ENCODE results near the gene GRIK5. TPM values are rescaled to one million over a fixed set of nuclear protein-coding genes. Genes with fewer than 3 reads are reported as not detected.
A peak's percentile ranks its signal among the peaks of the same experiment; 100 is the strongest.
"Not testable (repeated sequence)": the region's sequence is repeated elsewhere in the genome, so short reads cannot be mapped to it uniquely, and the experiment has no call there.

GRIK5 gene
- total RNA-seq, 2 donors from 2014 or later = 22.3 to 24.8 TPM

GRCh38 chr19:42040031-42040430 is 30.0 kb downstream of the GRIK5 start:
- no peak for TF ChIP-seq CTCF (IDR thresholded peaks at IDR 0.05)
- Histone ChIP-seq H3K27me3 (replicated peaks; ENCODE audit: insufficient read depth) (no peaks in the 10 kb centered on the region), H3K27ac (no peak overlapping the region), H3K9me3 (no peaks in the 10 kb centered on the region), H3K4me1 (ENCODE audit: control insufficient read depth in 1 of 2, low read depth in 2 of 2) (no peaks in the 10 kb centered on the region), H3K36me3 (peaks cover 23% of the 10 kb centered on the region), H3K4me3 (no peak overlapping the region)
- no peak for DNase-seq (ENCODE audit: low spot score)
- ATAC-seq (ENCODE audit: insufficient number of reproducible peaks, low FRiP score, low read depth) = no peak

GRCh38 chr19:42038666-42039065 is 31.3 kb downstream of the GRIK5 start:
- no peak for ATAC-seq (ENCODE audit: insufficient number of reproducible peaks, low FRiP score, low read depth)

GRCh38 chr19:42037649-42038048 is 32.4 kb downstream of the GRIK5 start:
- Histone ChIP-seq H3K4me1 (ENCODE audit: control insufficient read depth in 1 of 2, low read depth in 2 of 2) (no peaks in the 10 kb centered on the region), H3K27ac (no peak overlapping the region), H3K36me3 (peaks cover 18% of the 10 kb centered on the region), H3K27me3 (replicated peaks; ENCODE audit: insufficient read depth) (no peaks in the 10 kb centered on the region), H3K4me3 (no peak overlapping the region), H3K9me3 (no peaks in the 10 kb centered on the region)
- no peak for DNase-seq (ENCODE audit: low spot score)
- no peak for ATAC-seq (ENCODE audit: insufficient number of reproducible peaks, low FRiP score, low read depth)
- TF ChIP-seq CTCF (IDR thresholded peaks at IDR 0.05) = no peak

More at GRCh38 chr19:42038666-42039065, 31.3 kb downstream of the GRIK5 start:
- DNase-seq (ENCODE audit: low spot score) = no peak
- H3K36me3 ChIP-seq = peaks cover 20% of the 10 kb centered on the region
- H3K4me3 ChIP-seq = no peak overlapping the region
- no peak for TF ChIP-seq CTCF (IDR thresholded peaks at IDR 0.05)
- no peak overlapping the region for H3K27ac ChIP-seq
- H3K27me3 ChIP-seq (replicated peaks; ENCODE audit: insufficient read depth) = no peaks in the 10 kb centered on the region
- no peaks in the 10 kb centered on the region for H3K9me3 ChIP-seq
- no peaks in the 10 kb centered on the region for H3K4me1 ChIP-seq (ENCODE audit: control insufficient read depth in 1 of 2, low read depth in 2 of 2)

GRCh38 chr19:42034640-42035391 is 35.2 kb downstream of the GRIK5 start:
- not testable (repeated sequence) for H3K27ac ChIP-seq; ATAC-seq (ENCODE audit: insufficient number of reproducible peaks, low FRiP score, low read depth); DNase-seq (ENCODE audit: low spot score); H3K4me3 ChIP-seq; H3K36me3 ChIP-seq; H3K9me3 ChIP-seq; H3K4me1 ChIP-seq (ENCODE audit: control insufficient read depth in 1 of 2, low read depth in 2 of 2); H3K27me3 ChIP-seq (replicated peaks; ENCODE audit: insufficient read depth)
- peak; percentile 82 for TF ChIP-seq CTCF (IDR thresholded peaks at IDR 0.05)

GRCh38 chr19:42033413-42033812 is 36.6 kb downstream of the GRIK5 start:
- no peaks in the 10 kb centered on the region for H3K36me3 ChIP-seq
- no peak overlapping the region for H3K27ac ChIP-seq
- TF ChIP-seq CTCF (IDR thresholded peaks at IDR 0.05) = no peak
- H3K27me3 ChIP-seq (replicated peaks; ENCODE audit: insufficient read depth) = no peaks in the 10 kb centered on the region
- no peak for DNase-seq (ENCODE audit: low spot score)
- no peak for ATAC-seq (ENCODE audit: insufficient number of reproducible peaks, low FRiP score, low read depth)
- H3K4me1 ChIP-seq (ENCODE audit: control insufficient read depth in 1 of 2, low read depth in 2 of 2) = no peaks in the 10 kb centered on the region
- H3K4me3 ChIP-seq = no peak overlapping the region
- H3K9me3 ChIP-seq = no peaks in the 10 kb centered on the region
